ENCODE measurements around the gene LYZ. TPM values are rescaled to one million over a fixed set of nuclear protein-coding genes. Genes with fewer than 3 reads are reported as not detected.

The LYZ gene
- total and polyA plus RNA-seq, 9 of the 15 experiments (the other 6 are each of a cell fraction or from before 2014, with no cell fraction given): 27.2 to 96.3 (median 42.1) TPM

GRCh38 chr12:69329669-69330428, 18.3 kb upstream of the LYZ start (continued):
- TF ChIP-seq THRAP3 (IDR thresholded peaks at IDR 0.05; ENCODE audit: borderline replicate concordance) (0 out of 2 replicates have a peak, but pooled peaks have one; percentile 56), HNRNPL (IDR thresholded peaks at IDR 0.05; ENCODE audit: low read depth, low read length) (no peak)

GRCh38 chr12:69330475-69331473, 17.4 kb upstream of the LYZ start:
- H3K4me2 ChIP-seq (ENCODE audit: insufficient read depth, low read length): peak overlapping the region; percentile 77
- TF ChIP-seq ZNF785 (CRISPR knock-in tag; IDR thresholded peaks at IDR 0.05) (no peak), TCFL5 (CRISPR knock-in tag; conservative IDR thresholded peaks at IDR 0.05) (no peak), PKNOX1 (IDR thresholded peaks at IDR 0.05) (0 out of 2 replicates have a peak, but pooled peaks have one; percentile 13), NCOA4 (IDR thresholded peaks at IDR 0.05; ENCODE audit: partially characterized antibody) (no peak), YY1 (IDR thresholded peaks at IDR 0.05; ENCODE audit: borderline replicate concordance in 1 of 3, control insufficient read depth in 1 of 3, extremely low read depth in 1 of 3, insufficient read depth in 3 of 3, insufficient read length in 1 of 3, insufficient replicate concordance in 2 of 3, low read depth in 1 of 3, low read length in 2 of 3) (peak in 2 of 3 experiments; percentile 8 to 35), TAF1 (IDR thresholded peaks at IDR 0.05; ENCODE audit: control insufficient read depth, extremely low read depth, insufficient read depth, low read length, severe bottlenecking) (peak; percentile 87), CAMTA2 (CRISPR knock-in tag; conservative IDR thresholded peaks at IDR 0.05) (no peak), PML (IDR thresholded peaks at IDR 0.05; ENCODE audit: low read length) (peak; percentile 59; the same call in 1 of the 2 replicates), ATF2 (CRISPR knock-in tag; IDR thresholded peaks at IDR 0.05) (no peak), NBN (IDR thresholded peaks at IDR 0.05; ENCODE audit: low read depth) (0 out of 2 replicates have a peak, but pooled peaks have one; percentile 42)

More at GRCh38 chr12:69330475-69331473, 17.4 kb upstream of the LYZ start:
- H3K79me2 ChIP-seq (ENCODE audit: control insufficient read depth, insufficient read depth, low read length): no peaks in the 10 kb centered on the region
- in situ Hi-C loops (cut with MboI): no loop called here
- peak; percentile 11 for FAIRE-seq
- POLR2A ChIA-PET: interaction anchor here (0.6 to 1.8 kb wide), 8 partner anchors 9 to 221 kb away, joined by 3 to 12 read pairs (median 3); partner anchors contain the start of gene LYZ
- H3K9me3 ChIP-seq (replicated peaks; ENCODE audit: control insufficient read depth, insufficient read depth, low read depth, low read length): no peaks in the 10 kb centered on the region
- no peaks in the 10 kb centered on the region for H3K9me1 ChIP-seq (ENCODE audit: control insufficient read depth, insufficient read depth, low read length)
- BruUV-seq (replicated peaks): TSS peak; percentile 68
- ATAC-seq: peak; percentile 82
- H3K4me1 ChIP-seq (replicated peaks in 1 of 2; ENCODE audit: control insufficient read depth in 2 of 2, insufficient read depth in 2 of 2, low read length in 2 of 2): peaks cover 0 to 14% of the 10 kb centered on the region in 2 experiments
- peak overlapping the region; percentile 89 for H2AFZ ChIP-seq (ENCODE audit: low read depth, low read length)
- peak overlapping the region; percentile 30 for H3K4me3 ChIP-seq
- CTCF ChIA-PET (ENCODE audit: low intra/inter-chr PET ratio): no interaction called here
- H3K36me3 ChIP-seq (ENCODE audit: control insufficient read depth, insufficient read depth, low read length): no peaks in the 10 kb centered on the region
- no peaks in the 10 kb centered on the region for H3K27me3 ChIP-seq (ENCODE audit: control insufficient read depth in 2 of 2, insufficient read depth in 2 of 2, low read length in 2 of 2)
- DNase-seq (ENCODE audit: extremely low read depth in 1 of 4, low spot score in 3 of 4): peak; percentile 42 to 73 (median 50)
- intact Hi-C loops (cut with micrococcal nuclease): no loop called here
- H4K20me1 ChIP-seq (replicated peaks; ENCODE audit: control insufficient read depth, insufficient read depth, low read length): no peaks in the 10 kb centered on the region
- WGBS (ENCODE audit: insufficient coverage, low coverage, missing lambda C conversion rate): 2% methylated on average over 18 of the region's 18 CpGs
- H3K27ac ChIP-seq (ENCODE audit: extremely low read depth, low read depth, low read length): peak overlapping the region; percentile 52; the same call in 2 of the 3 replicates
- H3K9ac ChIP-seq (ENCODE audit: insufficient read depth in 1 of 2, low read depth in 2 of 2, low read length in 2 of 2): peak overlapping the region; percentile 62 to 86
